NCI-H2196 (cell line): ENCODE results near the gene MGAT3.
"Not testable (repeated sequence)": the region's sequence is repeated elsewhere in the genome, so short reads cannot be mapped to it uniquely, and the experiment has no call there.

Source experiments
- DNase-seq: peaks from one replicate; lab custom pipeline; 2025; ENCODE audit not compliant: unreplicated experiment; lab: John Stamatoyannopoulos, UW

MGAT3 gene, protein sequence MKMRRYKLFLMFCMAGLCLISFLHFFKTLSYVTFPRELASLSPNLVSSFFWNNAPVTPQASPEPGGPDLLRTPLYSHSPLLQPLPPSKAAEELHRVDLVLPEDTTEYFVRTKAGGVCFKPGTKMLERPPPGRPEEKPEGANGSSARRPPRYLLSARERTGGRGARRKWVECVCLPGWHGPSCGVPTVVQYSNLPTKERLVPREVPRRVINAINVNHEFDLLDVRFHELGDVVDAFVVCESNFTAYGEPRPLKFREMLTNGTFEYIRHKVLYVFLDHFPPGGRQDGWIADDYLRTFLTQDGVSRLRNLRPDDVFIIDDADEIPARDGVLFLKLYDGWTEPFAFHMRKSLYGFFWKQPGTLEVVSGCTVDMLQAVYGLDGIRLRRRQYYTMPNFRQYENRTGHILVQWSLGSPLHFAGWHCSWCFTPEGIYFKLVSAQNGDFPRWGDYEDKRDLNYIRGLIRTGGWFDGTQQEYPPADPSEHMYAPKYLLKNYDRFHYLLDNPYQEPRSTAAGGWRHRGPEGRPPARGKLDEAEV

DNA sequence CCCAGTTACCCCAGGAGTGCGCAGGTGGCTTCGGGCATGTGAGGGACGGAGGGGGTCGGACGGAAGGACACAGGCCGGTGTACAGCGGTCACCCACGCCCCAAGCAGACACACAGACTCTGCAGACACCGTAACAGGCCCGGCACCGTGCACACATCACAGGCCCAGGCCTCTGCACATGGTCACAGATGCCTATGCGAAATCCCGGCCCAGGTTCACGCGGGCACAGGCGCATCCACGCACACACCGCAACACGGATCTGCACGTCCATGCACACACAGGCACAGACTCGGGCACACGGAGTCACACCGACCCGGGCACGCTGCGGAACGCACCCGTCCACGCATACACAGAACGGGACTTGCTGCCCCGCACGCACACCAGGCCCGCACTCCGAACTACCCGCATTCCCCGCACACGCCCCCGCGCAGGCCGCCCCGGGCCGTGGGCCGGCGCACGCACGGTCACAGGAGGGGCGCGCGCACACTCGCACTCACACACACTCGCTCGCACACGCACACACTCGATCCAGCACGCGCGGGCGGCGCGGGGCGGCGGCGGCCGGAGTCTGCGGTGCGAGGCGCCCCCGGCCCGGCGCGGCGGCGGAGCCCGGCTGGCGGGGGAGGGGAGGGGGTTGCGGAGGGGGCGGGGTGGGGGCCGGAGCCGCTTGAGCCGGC is at the start of gene MGAT3:
Gene MGAT3 (plus strand): TSS at position 491 of the 676 bp plus-strand sequence. CDS start 30,336 bp downstream, outside the sequence.
- no peak for DNase-seq

DNA sequence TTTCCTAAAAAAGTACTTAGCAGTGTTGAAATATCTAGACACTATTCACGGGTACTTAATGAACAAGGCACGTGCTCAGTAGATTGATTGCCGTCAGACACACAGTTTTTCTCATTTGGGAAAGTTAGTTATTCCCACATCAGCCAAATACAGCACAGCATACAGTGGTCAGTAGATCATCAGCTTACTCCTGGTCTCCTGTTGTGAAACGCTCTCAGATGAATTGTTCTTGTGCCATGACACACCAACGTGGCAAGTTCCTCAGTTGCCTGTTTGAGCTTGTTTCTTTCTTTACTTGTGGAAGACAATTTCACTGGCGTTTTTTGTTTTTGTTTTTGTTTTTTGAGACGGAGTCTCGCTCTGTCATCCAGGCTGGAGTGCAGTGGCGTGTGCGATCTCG is 48.6 kb upstream of the MGAT3 start:
- no peak for DNase-seq

DNA sequence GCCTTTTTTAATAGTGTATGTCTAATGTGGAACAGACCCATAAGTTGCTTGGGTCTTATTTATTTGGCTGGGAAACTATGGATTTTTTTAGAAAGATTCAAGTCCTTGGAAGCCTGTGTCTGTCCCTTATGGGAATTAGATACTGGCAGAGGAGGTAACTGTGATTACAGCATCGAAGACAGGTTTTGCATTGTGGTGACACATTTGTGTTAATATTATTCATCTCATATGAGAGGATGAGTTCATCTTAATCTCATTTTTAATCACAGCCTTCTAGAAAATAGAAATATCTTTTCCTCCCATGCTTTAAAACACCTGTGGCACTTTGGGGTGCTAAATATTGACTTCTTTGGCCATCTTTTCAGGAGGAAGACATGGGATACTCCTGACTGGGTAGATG is 48.0 kb upstream of the MGAT3 start:
- DNase-seq, result no peak

DNA sequence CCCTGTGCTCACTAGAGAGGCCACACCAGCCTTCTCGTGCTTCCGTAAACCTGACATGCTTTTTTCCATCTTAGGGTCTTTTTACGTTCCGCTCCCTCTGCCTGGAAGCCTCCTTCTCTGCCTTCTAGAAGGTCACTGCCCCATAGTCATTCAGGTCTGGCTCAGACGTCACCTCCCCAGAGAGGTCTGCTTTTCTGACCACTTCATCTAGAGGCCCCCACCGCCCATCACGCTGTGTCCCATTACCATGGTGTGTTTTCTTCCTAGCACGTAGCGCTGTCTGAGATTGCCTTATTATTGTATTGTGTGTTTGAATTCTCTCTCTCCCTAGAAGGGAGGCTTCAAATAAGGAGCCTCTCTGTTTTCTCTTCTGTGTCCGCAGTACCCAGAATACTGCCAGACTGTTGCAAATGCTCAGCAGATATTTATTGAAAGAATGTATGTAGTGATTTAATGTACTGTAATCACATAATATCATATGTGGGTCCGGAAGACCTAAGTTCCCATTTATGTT is 47.2 kb upstream of the MGAT3 start:
- DNase-seq, result no peak

DNA sequence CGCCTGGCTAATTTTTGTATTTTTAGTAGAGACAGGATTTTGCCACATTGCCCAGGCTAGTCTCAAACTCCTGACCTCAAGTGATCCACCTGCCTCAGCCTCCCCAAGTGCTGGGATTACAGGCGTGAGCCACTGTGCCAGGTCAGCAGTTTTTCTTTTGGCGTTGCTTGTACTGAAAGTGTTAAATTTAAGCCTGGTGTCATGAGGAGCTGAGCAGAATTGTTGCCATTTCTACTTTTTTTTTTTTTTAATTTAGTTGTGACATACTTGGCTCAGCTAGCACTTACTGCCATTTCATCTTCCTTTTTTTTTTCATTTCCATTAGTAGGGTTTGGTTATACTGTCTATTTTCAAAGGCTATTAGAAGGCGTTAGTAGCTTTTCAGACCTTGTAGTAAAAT is 46.5 kb upstream of the MGAT3 start:
- DNase-seq, result no peak

DNA sequence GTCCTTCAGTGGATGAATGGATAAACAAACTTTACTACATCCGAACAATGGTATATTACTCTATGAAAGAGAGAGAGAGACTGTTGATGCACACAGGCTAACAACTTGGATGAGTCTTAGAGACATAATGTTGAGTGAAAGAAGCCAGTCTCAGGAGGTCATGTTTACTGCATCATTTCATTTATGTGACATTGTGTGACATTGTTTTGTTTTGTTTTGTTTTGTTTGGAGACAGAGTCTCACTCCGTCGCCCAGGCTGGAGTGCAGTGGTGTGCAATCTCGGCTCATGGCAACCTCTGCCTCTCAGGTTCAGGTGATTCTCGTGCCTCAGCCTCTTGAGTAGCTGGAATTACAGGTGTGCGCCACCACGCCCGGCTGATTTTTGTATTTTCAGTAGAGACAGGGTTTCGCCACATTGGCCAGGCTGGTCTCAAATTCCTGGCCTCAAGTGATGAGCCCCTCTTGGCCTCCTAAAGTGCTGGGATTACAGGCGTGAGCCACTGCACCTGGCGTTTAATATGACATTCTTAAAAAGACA is 44.9 kb upstream of the MGAT3 start:
- not testable (repeated sequence) for DNase-seq

DNA sequence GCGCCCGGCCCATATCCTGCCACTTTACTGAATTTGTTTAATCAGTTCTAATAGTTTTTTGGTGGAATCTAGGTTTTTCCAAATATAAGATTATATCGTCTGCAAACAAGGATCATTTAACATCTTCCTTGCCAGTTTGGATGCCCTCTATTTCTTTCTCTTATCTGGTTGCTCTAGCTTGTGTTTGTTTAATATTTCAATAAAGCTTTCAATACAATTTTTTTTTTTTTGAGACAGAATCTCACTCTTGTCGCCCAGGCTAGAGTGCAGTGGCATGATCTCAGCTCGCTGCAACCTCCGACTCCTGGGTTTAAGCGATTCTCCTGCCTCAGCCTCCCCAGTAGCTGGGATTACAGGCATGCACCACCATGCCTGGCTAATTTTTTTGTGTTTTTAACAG is 43.6 kb upstream of the MGAT3 start:
- DNase-seq, result not testable (repeated sequence)

DNA sequence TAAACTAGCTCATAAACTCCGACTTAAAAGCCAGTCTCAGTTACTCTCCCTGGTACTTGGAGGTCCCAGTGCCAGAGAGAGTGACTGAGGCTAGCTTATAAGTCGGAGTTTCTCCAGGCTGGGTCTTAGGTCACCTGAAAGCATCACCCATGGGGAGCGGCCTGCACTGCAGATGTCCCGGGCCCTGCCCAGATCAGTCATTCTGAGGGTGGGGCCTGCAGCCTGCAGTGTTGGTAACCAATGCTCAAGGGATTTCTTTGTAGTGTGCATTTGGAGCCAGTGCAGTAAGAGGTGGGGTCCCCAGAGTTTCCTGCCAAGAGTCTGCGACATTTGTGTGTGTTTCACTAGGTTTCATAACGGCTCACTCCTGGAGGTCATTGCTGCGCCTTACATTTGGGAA is 42.4 kb upstream of the MGAT3 start:
- DNase-seq, result no peak

DNA sequence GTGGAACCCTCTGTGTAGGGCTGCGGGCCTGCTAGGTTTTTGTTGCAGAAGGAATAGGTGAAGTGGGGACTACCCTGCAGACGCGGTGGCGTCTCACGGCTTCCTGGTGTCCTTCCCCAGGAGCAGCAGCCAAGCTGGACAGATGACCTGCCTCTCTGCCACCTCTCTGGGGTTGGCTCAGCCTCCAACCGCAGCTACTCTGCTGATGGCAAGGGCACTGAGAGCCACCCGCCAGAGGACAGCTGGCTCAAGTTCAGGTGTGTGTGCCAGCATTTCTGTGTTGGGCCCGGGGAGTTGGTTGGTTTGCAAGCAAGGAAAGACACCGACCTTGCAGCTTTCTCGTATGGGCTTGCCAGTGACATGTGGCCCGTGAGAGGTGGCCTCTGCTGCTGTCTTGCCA is 41.9 kb upstream of the MGAT3 start:
- DNase-seq, result peak; percentile 24

DNA sequence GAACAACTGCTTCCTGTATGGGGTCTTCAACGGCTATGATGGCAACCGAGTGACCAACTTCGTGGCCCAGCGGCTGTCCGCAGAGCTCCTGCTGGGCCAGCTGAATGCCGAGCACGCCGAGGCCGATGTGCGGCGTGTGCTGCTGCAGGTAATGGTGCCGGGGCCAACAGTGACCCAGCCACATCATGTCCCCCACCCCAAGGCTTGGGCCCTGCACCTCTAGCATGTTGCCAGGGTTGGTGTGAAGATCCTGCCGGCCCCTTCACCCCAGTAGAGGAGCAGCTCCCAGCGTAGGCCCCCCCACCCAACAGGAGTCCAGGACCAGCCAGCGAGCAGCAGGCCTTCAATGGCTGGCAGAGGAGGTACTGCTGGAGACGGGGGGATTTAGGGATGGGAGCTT is 41.3 kb upstream of the MGAT3 start:
- no peak for DNase-seq

DNA sequence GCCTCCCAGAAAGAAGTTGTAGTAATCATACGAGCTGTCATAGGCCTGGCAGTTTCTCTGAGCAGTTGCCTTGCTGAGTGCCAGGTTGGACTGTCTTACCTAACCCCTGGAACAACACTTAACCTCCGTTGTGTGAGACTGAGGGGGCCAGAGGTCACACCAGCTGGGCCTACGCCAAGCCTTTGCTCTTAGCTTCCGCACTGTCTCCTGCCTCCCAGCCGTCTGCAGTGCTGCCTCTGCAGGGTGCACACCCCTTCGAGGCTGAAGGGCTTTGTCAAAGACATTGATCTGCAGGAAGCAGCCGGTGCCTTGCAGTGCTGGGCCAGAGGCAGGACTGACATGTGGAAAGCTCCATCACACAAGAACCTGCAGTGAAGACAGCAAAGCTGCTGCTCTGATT is 40.5 kb upstream of the MGAT3 start:
- peak; percentile 2 for DNase-seq

DNA sequence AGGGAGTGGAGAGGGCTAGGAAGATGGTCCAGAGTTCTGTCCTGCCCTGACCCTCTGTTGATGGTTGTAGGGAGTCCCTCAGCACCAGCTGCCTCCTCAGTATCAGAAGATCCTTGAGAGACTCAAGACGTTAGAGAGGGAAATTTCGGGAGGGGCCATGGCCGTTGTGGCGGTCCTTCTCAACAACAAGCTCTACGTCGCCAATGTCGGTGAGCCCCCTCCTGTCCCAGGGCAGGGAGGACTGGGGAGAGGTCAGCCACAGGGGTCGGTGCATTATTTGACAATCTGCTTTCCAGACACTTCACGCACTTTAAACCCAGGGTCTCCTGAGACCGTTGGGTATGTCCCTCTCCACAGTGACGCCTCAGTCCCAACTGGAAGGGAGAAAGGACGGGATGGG is 39.2 kb upstream of the MGAT3 start:
- DNase-seq, result no peak

DNA sequence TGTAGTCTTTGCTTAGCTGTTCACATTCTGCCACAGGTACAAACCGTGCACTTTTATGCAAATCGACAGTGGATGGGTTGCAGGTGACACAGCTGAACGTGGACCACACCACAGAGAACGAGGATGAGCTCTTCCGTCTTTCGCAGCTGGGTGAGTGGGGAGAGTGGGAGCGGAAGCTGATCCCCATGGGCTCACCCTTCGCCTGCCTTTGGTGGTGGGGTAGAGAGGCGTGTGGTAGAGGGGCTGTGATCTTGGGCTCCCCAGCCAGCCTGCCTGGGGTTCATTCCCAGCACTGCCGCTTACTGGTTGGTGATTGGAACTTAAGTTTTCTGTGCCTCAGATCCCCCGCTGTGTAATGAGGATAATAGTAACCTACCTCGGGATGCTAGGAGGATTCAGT is 38.1 kb upstream of the MGAT3 start:
- DNase-seq, result no peak

DNA sequence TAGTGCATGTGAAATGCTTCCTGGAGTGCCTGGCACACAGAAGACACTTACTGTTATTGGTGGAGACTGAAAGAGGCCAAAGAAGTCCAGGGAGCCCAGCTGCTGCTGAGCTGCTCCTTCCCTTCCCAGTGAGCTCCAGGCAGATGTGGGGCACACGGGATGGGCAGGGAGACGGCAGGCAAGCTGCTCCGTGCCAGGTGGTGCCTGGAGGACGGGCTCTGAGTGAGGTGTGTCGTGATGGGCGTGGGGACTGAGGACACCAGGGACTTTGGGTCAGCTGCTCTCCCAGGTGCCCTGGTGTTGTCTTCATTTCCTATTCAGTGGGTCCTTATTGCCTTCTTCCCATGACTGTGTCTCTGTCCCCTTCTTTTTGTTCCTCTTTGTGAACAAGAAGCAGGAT is 37.7 kb upstream of the MGAT3 start:
- no peak for DNase-seq

DNA sequence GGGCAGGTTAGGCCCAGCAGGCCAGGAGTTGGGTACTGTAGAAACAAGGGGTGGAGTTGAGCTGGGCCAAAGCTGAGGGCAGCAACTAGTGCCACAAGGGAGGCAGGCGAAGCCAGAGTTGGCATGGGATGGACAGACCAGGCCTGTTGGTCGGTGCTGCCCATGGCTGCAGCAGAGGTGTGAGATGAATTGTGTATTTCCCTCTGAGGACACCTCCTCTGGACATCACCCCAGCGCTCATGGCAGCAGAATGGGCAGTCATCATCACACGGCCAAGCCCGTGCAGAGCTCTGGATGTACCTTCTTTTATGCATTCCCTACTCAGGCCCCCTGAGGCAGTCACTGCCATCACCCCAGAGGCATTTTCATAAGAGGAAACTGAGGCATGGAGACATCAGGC is 36.9 kb upstream of the MGAT3 start:
- DNase-seq, result no peak

DNA sequence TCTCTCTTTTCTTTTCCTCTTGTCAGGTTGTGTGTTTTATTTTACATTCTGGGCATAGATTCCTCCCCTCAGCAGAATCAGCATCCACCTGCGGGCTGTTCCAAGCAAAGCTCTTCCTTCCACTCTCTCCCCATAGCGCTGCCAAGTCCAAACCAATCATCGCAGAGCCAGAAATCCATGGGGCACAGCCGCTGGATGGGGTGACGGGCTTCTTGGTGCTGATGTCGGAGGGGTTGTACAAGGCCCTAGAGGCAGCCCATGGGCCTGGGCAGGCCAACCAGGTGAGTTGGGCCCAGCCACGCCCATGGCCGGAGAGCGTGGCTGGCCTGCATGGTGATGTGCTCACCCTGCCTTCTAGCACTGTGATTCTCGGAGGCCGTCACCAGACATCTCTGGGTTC is 35.1 kb upstream of the MGAT3 start:
- DNase-seq, result no peak

DNA sequence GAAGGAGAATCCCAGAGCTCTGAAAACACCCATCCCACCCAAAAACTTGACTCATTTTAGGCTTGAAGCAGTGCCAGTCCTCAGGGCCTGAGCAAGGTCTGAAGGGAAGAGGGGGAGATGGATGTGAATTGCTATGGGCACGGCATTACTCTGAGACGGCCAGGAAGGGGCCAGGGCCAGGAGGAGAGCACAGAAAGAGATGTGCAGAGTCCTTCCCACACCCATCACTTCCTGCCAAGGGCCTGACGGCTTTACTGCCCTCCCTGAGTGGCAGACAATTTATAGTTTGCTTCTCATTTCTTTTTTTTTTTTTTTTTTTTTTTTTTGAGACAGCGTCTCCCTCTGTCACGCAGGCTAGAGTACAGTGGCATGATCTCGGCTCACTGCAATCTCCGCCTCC is 34.7 kb upstream of the MGAT3 start:
- DNase-seq, result no peak

DNA sequence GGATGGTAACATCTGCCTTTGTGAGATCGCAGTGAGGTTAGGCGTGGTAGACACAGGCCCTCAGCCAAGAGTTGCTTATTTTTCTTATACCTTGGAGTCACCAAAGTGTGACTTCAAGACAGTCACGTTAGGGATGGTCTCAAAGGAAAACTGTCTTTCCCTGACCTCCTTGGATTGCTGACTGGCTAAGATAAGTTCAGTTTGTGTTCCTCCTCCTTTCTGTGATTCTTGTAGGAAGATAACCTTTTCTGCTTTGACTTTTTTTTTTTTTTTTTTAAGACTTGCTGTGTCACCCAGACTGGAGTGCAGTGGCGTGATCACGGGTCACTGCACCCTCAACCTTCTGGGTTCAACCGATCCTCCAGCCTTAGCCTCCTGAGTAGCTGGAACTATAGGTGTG is 34.1 kb upstream of the MGAT3 start:
- no peak for DNase-seq

DNA sequence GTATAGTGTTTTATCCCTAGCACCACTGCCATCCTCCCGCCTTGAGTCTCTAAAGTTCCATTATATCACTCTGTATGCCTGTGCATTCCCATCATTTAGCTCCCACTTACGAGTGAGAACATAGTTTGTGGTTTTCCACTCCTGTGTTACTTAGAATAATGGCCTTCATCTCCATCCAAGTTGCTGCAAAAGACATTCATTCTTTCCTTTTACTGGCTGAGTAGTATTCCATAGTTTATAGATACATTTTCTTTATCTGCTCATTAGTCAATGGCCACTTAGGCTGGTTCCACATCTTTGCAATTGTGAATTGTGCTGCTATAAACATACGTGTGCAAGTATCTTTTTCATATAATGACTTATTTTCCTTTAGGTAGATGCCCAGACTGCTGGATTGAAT is 32.8 kb upstream of the MGAT3 start:
- DNase-seq, result no peak

DNA sequence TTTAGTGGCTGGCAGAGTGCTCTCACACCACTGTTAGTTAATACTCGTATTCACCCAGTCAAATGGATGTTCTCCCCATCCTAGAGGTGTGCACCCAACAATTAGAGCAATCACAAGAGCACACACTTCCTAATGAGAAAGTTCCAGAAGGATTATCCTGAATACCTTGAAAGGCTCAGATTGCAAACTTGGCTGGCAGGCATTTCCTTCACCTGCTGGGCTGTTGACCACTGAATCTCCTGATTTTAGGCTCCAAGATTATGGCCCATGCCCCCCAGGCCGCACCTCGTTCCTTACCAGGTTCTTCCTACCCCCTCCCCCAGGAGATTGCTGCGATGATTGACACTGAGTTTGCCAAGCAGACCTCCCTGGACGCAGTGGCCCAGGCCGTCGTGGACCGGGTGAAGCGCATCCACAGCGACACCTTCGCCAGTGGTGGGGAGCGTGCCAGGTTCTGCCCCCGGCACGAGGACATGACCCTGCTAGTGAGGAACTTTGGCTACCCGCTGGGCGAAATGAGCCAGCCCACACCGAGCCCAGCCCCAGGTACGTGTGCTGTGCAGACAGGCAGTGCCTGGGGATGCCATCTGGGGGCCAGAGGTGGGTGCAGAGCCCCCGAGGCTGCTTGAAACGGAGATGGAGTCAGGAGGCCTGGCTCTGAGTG is 30.3 kb upstream of the MGAT3 start:
- DNase-seq, result no peak
